GM13976 (cell line): ENCODE results near the gene GZMB.

Experiments used
- DNase-seq: peaks from one replicate; pipeline ENCODE4 v3.0.0; 2012; ENCODE audit warnings: low spot score
- CTCF ChIP-seq: IDR thresholded peaks from 2 replicates; pipeline ENCODE4 v1.5.1; 2012; ENCODE audit warnings: borderline replicate concordance, mild to moderate bottlenecking; ENCODE audit not compliant: insufficient read depth; ENCODE audit errors: extremely low read depth, missing control alignments, control extremely low read depth
- in situ Hi-C: fragments of 300-500 bp; cut with MboI; formaldehyde crosslinking; loops from one replicate; pipeline ENCODE4 v1.12.0; 2022; ENCODE audit warnings: low sequenced_read_pairs, mixed read lengths, inconsistent platforms; ENCODE audit not compliant: unreplicated experiment

Gene GZMB

DNA sequence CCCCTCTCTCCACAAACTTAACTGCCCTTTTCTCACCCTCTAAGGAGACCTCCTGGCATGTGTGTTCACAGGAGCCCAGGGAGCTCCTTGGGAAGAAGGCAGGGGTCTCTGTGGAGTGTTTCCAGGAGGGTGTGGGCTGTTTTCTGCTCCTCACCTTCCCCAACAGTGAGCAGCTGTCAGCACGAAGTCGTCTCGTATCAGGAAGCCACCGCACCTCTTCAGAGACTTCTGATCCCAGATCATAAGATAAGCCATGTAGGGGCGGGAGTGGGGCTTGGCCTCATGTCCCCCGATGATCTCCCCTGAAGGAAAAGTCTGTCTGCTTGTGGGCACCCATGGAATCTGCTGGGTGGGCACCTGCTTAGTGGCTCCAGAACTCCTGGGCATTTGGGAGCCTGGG is 1.2 kb downstream of the GZMB start:
- in situ Hi-C loops: no loop called here
- TF ChIP-seq CTCF: no peak
- no peak for DNase-seq

DNA sequence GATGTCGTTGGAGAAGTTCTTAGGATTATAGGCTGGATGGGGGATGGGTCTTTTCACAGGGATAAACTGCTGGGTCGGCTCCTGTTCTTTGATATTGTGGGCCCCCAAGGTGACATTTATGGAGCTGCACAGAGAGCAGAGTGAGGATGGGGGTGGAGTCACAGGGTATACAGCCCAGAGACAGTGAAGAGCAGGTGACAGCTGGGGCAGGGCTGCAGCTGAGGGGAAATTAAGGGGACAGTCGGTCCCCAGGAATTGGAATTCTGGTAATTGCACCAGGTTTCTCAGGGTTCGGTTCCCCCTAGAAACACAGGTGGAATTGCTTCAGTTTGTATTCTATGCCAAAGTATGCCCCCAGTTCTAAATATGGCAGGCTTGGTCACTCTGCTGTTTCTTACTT is 1.7 kb downstream of the GZMB start:
- no peak for TF ChIP-seq CTCF
- DNase-seq: no peak
- in situ Hi-C loops: no loop called here

DNA sequence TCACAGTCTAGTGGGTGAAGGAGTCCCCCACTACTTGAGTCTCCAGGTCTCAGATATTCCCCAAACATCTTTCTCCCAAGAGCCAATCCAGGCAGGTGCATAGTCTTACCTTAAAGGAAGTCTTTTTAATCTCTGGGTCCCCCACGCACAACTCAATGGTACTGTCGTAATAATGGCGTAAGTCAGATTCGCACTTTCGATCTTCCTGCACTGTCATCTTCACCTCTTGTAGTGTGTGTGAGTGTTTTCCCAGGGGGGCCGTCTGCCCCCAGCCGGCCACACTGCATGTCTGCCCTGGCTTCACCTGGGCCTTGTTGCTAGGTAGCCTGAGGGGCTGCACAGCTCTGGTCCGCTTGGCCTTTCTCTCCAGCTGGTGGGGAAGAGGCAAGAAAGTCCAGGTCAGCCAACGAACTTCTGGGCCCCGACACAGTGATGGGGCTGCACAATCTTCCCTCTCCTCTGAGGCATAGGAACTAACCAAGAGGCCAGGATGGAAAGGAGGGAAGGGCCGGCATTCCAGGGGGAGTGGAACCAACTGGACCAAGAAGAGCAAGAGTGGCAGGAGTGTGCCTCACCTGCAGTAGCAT is 2.1 kb downstream of the GZMB start:
- DNase-seq: no peak
- TF ChIP-seq CTCF: no peak
- in situ Hi-C loops: no loop called here

GRCh38 chr14:24630872-24631477 is 3.0 kb downstream of the GZMB start:
- in situ Hi-C loops: no loop called here
- no peak for TF ChIP-seq CTCF
- no peak for DNase-seq

DNA sequence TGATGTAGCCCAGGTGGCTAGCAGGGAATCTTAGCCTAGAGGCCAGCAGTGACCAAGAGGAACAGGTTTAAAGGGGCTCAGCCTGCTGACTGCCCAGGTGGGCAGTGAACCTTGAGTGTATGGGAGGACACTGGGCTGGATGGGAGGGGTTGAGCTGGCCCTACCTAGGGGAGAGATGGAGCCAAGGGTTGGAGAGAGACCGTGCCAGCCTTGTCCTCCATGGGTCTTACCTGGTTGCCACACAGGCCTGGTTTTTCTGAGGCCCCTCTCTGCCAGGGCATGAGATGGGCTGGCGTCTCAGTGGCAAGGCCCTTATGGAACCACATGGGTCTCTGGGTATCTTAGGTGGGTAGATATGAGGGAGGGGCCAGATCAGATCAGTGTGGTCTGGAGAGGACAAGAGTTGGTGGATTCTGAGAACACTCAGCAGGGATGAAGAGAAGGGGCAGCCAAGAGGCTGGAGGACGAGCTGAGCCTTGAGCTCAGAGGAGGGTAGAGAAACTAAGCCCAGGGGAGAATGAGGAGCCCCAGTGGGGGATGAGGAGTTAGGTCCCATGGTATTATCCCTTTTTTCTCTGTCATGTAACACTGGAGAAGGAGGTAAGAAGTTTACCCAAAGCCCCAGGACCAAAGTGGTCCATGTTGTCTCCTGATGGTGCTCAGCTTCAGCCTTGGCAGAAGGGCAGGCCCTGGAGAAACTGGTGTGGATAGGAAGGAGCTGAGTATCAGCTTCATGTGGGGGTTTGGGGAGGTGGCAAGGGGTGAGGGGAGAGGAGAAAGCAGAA is 3.7 kb downstream of the GZMB start:
- in situ Hi-C loops: no loop called here

DNA sequence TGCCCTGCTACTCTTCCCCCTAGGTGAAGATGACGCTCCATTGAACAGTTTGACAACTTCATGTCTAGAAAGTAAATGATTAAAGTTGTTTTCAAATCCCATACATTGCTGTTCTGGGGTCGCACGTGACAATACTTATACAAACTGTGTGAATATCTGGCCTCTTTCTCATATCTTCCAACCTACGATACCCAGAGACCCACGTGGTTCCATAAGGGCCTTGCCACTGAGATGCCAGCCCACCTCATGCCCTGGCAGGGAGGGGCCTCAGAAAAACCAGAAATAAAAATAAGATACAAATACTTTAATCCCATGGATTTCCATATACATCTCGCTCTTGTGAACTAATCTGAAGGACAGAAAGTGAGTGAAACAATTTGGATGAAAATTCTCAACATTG is 4.5 kb downstream of the GZMB start:
- DNase-seq: no peak
- in situ Hi-C loops: no loop called here

More for the DNA sequence above, 3.7 kb downstream of the GZMB start:
- DNase-seq: no peak
- no peak for TF ChIP-seq CTCF

More for the DNA sequence above, 4.5 kb downstream of the GZMB start:
- no peak for TF ChIP-seq CTCF
